IMR-90 (cell line): ENCODE data around the gene UPK2. TPM values are rescaled to one million over a fixed set of nuclear protein-coding genes. Genes with fewer than 3 reads are reported as not detected.
A peak's percentile ranks its signal among the peaks of the same experiment; 100 is the strongest.

Source experiments
- ATAC-seq: fragments of 200-7000 bp; cut with Tn5 transposase; 2 replicates; pipeline ENCODE4 v1.9.1; 2020; ENCODE audit warnings: low read depth, mild to moderate bottlenecking, moderate library complexity
- BruUV-seq: library from RNA; stranded (reverse); fragments of 400-500 nt; replicated peaks from 2 replicates; lab custom pipeline; 2021; lab: Mats Ljungman, UMichigan
- CTCF ChIA-PET: fragments of 300-600 bp; formaldehyde crosslinking; extraction: SDS; loops from one replicate; lab custom pipeline; 2021; ENCODE audit warnings: antibody characterized with exemption; lab: Yijun Ruan, JAX
- POLR2A ChIA-PET: fragments of 300-600 bp; sonication (Branson Sonifier 250); formaldehyde crosslinking; loops from one replicate; lab custom pipeline; 2022; ENCODE audit warnings: antibody characterized with exemption; ENCODE audit not compliant: unreplicated experiment; lab: Charles Lee
- DNase-seq: peaks from one replicate; pipeline ENCODE4 v3.0.0; 2013
- H2AFZ ChIP-seq: replicated peaks from 2 replicates; pipeline ENCODE3; 2013; ENCODE audit warnings: low read length, mild to moderate bottlenecking; ENCODE audit not compliant: poor library complexity
- H2AK5ac ChIP-seq: 2 replicates; pipeline ENCODE4 v1.6.1; 2013; ENCODE audit warnings: low read depth, low read length, inconsistent platforms
- H2AK9ac ChIP-seq: replicated peaks from 2 replicates; pipeline ENCODE3; 2013; ENCODE audit warnings: mild to moderate bottlenecking, low read depth, low read length, moderate library complexity; ENCODE audit not compliant: poor library complexity
- H2BK120ac ChIP-seq: 2 replicates; pipeline ENCODE4 v1.6.1; 2013; ENCODE audit warnings: low read depth, low read length, inconsistent platforms
- H2BK15ac ChIP-seq: 3 replicates; pipeline ENCODE4 v1.6.1; 2013; ENCODE audit warnings: low read depth, low read length, inconsistent platforms
- H2BK20ac ChIP-seq: 2 replicates; pipeline ENCODE4 v1.6.1; 2013; ENCODE audit warnings: low read depth, mild to moderate bottlenecking, inconsistent platforms, low read length, moderate library complexity
- H2BK5ac ChIP-seq: 2 replicates; pipeline ENCODE4 v1.6.1; 2013; ENCODE audit warnings: mild to moderate bottlenecking, low read depth, low read length, inconsistent platforms; ENCODE audit not compliant: poor library complexity, severe bottlenecking
- H3K14ac ChIP-seq: replicated peaks from 2 replicates; pipeline ENCODE4 v1.6.1; 2013; ENCODE audit warnings: low read depth, low read length, inconsistent platforms
- H3K18ac ChIP-seq: 2 replicates; pipeline ENCODE4 v1.6.1; 2013; ENCODE audit warnings: low read depth, low read length, control low read depth
- H3K23ac ChIP-seq: 2 replicates; pipeline ENCODE4 v1.6.1; 2013; ENCODE audit warnings: low read depth, low read length, inconsistent platforms
- H3K27ac ChIP-seq: 2 replicates; pipeline ENCODE4 v1.5.1; 2013; ENCODE audit warnings: mild to moderate bottlenecking, control low read depth, low read length; ENCODE audit not compliant: insufficient read depth
- H3K27me3 ChIP-seq: 2 replicates; pipeline ENCODE4 v1.6.1; 2013; ENCODE audit warnings: low read length; ENCODE audit not compliant: control insufficient read depth, insufficient read depth
- H3K36me3 ChIP-seq: 2 replicates; pipeline ENCODE4 v1.6.1; 2013; ENCODE audit warnings: low read length, mixed read lengths; ENCODE audit not compliant: control insufficient read depth, insufficient read depth
- H3K4ac ChIP-seq: 2 replicates; pipeline ENCODE4 v1.6.1; 2013; ENCODE audit warnings: low read depth, low read length, inconsistent platforms
- H3K4me1 ChIP-seq: 2 replicates; pipeline ENCODE4 v1.6.1; 2013; ENCODE audit warnings: low read length, mixed read lengths; ENCODE audit not compliant: control insufficient read depth, insufficient read depth
- H3K4me2 ChIP-seq: 2 replicates; pipeline ENCODE4 v1.6.1; 2013; ENCODE audit warnings: low read depth, mild to moderate bottlenecking, control low read depth, low read length, moderate library complexity
- H3K4me3 ChIP-seq: 2 replicates; pipeline ENCODE4 v1.5.1; 2013; ENCODE audit warnings: low read depth, mild to moderate bottlenecking, control low read depth, low read length, moderate library complexity; ENCODE audit not compliant: insufficient read depth
- H3K56ac ChIP-seq: 2 replicates; pipeline ENCODE4 v1.6.1; 2013; ENCODE audit warnings: low read length, inconsistent platforms; ENCODE audit not compliant: insufficient read depth; ENCODE audit errors: extremely low read depth
- H3K79me1 ChIP-seq, 2 experiments: 2 replicates each; pipeline ENCODE4 v1.6.1; 2013; ENCODE audit warnings: low read length in 2 of 2, inconsistent platforms in 1 of 2, low read depth in 1 of 2
- H3K9ac ChIP-seq: 2 replicates; pipeline ENCODE4 v1.6.1; 2013; ENCODE audit warnings: low read depth, low read length, control low read depth
- H3K9me1 ChIP-seq: 2 replicates; pipeline ENCODE4 v1.6.1; 2013; ENCODE audit warnings: low read length, inconsistent platforms; ENCODE audit not compliant: insufficient read depth
- H3K9me3 ChIP-seq: 2 replicates; pipeline ENCODE4 v1.6.1; 2013; ENCODE audit warnings: low read length; ENCODE audit not compliant: control insufficient read depth, insufficient read depth
- H4K20me1 ChIP-seq: 2 replicates; pipeline ENCODE4 v1.6.1; 2013; ENCODE audit warnings: low read length, inconsistent platforms; ENCODE audit not compliant: insufficient read depth
- H4K5ac ChIP-seq: 2 replicates; pipeline ENCODE4 v1.6.1; 2013; ENCODE audit warnings: mild to moderate bottlenecking, low read depth, low read length, control low read depth
- H4K8ac ChIP-seq, 2 experiments: 2 replicates each; pipeline ENCODE4 v1.6.1; 2013; ENCODE audit warnings: low read depth in 2 of 2, low read length in 2 of 2, control low read depth in 1 of 2, inconsistent platforms in 1 of 2
- H4K91ac ChIP-seq: 2 replicates; pipeline ENCODE4 v1.6.1; 2013; ENCODE audit warnings: low read depth, low read length, inconsistent platforms; ENCODE audit not compliant: insufficient read depth
- BHLHE40 ChIP-seq: fragments of 150-350 bp; IDR thresholded peaks from 2 replicates; pipeline ENCODE4 v1.6.1; 2016; ENCODE audit warnings: mild to moderate bottlenecking, low read depth, low read length
- CEBPB ChIP-seq: IDR thresholded peaks from 2 replicates; pipeline ENCODE4 v1.6.1; 2012; ENCODE audit warnings: low read depth, low read length, improper control_type of control experiment
- MAZ ChIP-seq: IDR thresholded peaks from 2 replicates; pipeline ENCODE4 v1.6.1; 2012; ENCODE audit warnings: low read depth, mild to moderate bottlenecking, low read length, improper control_type of control experiment, moderate library complexity, borderline replicate concordance
- MXI1 ChIP-seq: IDR thresholded peaks from 2 replicates; pipeline ENCODE4 v1.6.1; 2012; ENCODE audit warnings: low read depth, mild to moderate bottlenecking, low read length, moderate library complexity, borderline replicate concordance
- NFE2L2 ChIP-seq: fragments of 150-350 bp; IDR thresholded peaks from 2 replicates; pipeline ENCODE4 v1.6.1; 2016; ENCODE audit warnings: low read depth, mild to moderate bottlenecking, low read length
- RAD21 ChIP-seq: IDR thresholded peaks from 2 replicates; pipeline ENCODE4 v1.6.1; 2012; ENCODE audit warnings: low read length, improper control_type of control experiment
- SMC3 ChIP-seq: fragments of 150-350 bp; IDR thresholded peaks from 2 replicates; pipeline ENCODE4 v1.6.1; 2016; ENCODE audit warnings: low read depth, mild to moderate bottlenecking, antibody characterized with exemption, low read length, moderate library complexity
- WGBS, 2 experiments: methylation state at CpG; one replicate each; pipeline versions ENCODE4 v1.1.5 to v1.1.7; 2013; ENCODE audit warnings: missing lambda C conversion rate in 2 of 2; ENCODE audit not compliant: insufficient read length in 1 of 2; ENCODE audit errors: extremely low coverage in 2 of 2; 5-methylcytosine and 5-hydroxymethylcytosine counted together
- dilution Hi-C: fragments of 300-500 bp; cut with HindIII; formaldehyde crosslinking; loops from one replicate; pipeline ENCODE4 v1.14.3; 2018; ENCODE audit warnings: low sequenced_read_pairs; ENCODE audit not compliant: unreplicated experiment
- in situ Hi-C: fragments of 300-500 bp; cut with MboI; formaldehyde crosslinking; loops from 3 replicates; pipeline ENCODE4 v1.14.3; 2019; ENCODE audit warnings: low sequenced_read_pairs, inconsistent platforms, mixed read lengths
- intact Hi-C: fragments of 100-400 bp; cut with micrococcal nuclease; formaldehyde crosslinking; loops from 2 replicates; pipeline ENCODE4 v1.10.0; 2022
- polyA plus RNA-seq, 3 experiments: library from polyadenylated mRNA; depleted of rRNA; stranded (reverse); fragments of >200 nt; gene quantifications; 2 replicates each; pipeline ENCODE4 v1.2.3, GENCODE V29; 2012; ENCODE audit warnings: low replicate concordance in 1 of 3
- total RNA-seq: library from RNA; depleted of rRNA; stranded (reverse); fragments of >200 nt; gene quantifications from 2 replicates; pipeline ENCODE4 v1.2.3, GENCODE V29; 2012
- TF ChIP-seq, protein P1 (sequence below): conservative IDR thresholded peaks from 2 replicates; pipeline ENCODE4 v1.5.1; 2012; ENCODE audit warnings: mild to moderate bottlenecking, low read depth, low read length, improper control_type of control experiment

Gene UPK2
- total and polyA plus RNA-seq, 2 of the 4 experiments (the other 2 are of a cell fraction), result 0.26 TPM; not detected in 1

DNA sequence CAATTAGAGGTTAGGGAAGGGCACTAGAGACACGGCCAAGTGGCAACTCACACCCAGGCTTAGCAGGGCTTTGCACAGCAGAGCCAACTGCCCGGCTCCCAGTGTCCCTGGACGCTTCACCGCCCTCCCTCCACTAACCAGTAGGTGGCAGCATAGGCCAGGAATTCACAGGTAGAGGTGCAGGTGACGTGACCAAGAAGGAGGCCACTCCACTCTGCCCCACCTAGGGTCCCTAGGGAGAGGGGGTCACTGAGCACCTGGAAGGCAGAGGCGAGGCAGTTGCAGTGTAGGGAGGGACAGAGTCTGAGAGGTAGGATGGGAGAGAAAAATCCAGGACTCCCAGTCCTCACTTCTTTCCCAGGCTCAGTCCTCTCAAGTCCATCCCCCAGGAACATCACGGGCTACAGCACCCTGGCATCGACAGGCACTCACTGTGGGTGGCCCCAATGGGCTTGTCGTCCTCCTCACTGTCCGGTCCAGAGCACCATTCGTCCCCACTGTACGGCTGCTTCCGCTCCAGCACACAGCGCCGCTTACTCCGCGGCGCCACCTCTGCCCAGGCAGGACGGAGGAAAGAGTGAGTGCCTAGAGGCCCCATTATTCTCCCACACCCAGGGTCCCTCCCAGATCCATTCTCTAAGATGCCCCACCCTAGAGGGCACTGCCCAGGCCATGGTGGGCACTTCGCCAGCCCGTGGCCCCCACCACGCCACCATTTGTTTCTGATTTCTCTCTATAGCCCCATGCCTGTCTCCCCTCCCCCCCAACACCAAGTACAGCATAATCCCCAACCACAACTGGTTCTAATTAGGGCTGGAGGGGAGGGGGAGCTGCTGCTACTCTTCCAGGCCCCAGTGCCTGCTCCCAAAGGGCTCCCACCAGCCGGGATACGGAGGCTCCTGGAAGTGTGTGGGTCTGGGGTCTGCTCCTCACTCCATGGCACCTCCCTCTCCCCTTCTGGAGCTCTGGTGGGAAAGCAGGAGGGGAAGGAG, 48.8 kb upstream of the UPK2 start:
- Histone ChIP-seq H4K8ac (peak overlapping the region in 1 of 2 experiments; percentile 28; a peak in 1 of 4 replicates), H3K36me3 (peaks cover 39% of the 10 kb centered on the region), H3K56ac (no peak overlapping the region), H3K27ac (peak overlapping the region; percentile 10; the same call in 1 of the 2 replicates), H2AK5ac (peak overlapping the region; percentile 76; the same call in 1 of the 2 replicates), H3K9ac (no peak overlapping the region), H3K79me1 (peaks cover 20 to 72% of the 10 kb centered on the region in 2 experiments; a peak in 3 of 4 replicates), H3K4me1 (peaks cover 31% of the 10 kb centered on the region), H2AFZ (peak overlapping the region; percentile 25), H3K14ac (no peak overlapping the region), H3K27me3 (no peaks in the 10 kb centered on the region), H2BK20ac (no peak overlapping the region), H2AK9ac (peak overlapping the region; percentile 77), H3K18ac (no peak overlapping the region), H3K4me2 (no peak overlapping the region), H3K4ac (peak overlapping the region; percentile 21), H3K4me3 (no peak overlapping the region), H4K91ac (no peak overlapping the region; the same call in 1 of the 2 replicates), H2BK15ac (0 out of 3 replicates have a peak overlapping the region, but pooled peaks have one; percentile 19), H2BK5ac (peak overlapping the region; percentile 17), H4K20me1 (peaks cover 51% of the 10 kb centered on the region), H4K5ac (no peak overlapping the region), H3K23ac (no peak overlapping the region), H3K9me1 (0 out of 2 replicates have a peak, but pooled peaks cover 4% of the 10 kb centered on the region), H3K9me3 (no peaks in the 10 kb centered on the region), H2BK120ac (no peak overlapping the region)
- TF ChIP-seq NFE2L2 (no peak), CEBPB (no peak), SMC3 (peak; percentile 93), BHLHE40 (no peak), MXI1 (0 out of 2 replicates have a peak, but pooled peaks have one; percentile 15), MAZ (peak; percentile 32; the same call in 1 of the 2 replicates), RAD21 (peak; percentile 97)
- TF ChIP-seq, protein P1, sequence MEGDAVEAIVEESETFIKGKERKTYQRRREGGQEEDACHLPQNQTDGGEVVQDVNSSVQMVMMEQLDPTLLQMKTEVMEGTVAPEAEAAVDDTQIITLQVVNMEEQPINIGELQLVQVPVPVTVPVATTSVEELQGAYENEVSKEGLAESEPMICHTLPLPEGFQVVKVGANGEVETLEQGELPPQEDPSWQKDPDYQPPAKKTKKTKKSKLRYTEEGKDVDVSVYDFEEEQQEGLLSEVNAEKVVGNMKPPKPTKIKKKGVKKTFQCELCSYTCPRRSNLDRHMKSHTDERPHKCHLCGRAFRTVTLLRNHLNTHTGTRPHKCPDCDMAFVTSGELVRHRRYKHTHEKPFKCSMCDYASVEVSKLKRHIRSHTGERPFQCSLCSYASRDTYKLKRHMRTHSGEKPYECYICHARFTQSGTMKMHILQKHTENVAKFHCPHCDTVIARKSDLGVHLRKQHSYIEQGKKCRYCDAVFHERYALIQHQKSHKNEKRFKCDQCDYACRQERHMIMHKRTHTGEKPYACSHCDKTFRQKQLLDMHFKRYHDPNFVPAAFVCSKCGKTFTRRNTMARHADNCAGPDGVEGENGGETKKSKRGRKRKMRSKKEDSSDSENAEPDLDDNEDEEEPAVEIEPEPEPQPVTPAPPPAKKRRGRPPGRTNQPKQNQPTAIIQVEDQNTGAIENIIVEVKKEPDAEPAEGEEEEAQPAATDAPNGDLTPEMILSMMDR, result peak; percentile 86
- ChIA-PET CTCF (interaction anchor here (0.9 to 1.5 kb wide), 3 partner anchors 23 to 218 kb away, joined by 3 to 4 read pairs (median 3); partner anchors contain the start of gene DDX6), POLR2A (no interaction called here)
- intact Hi-C loops, result loop anchor here (1.0 to 5.0 kb wide), 2 partner anchors 21 to 115 kb away; partner anchors contain the start of gene DDX6
- in situ Hi-C loops, result no loop called here
- ATAC-seq (peak; percentile 5; the same call in 1 of the 2 replicates), DNase-seq (peak; percentile 62)
- no TSS peak for BruUV-seq
- 52% methylated on average over 9 of the region's 24 CpGs; no CpG with 5 or more reads in 1 of the 2 experiments for WGBS, 2 experiments
- dilution Hi-C loops, result no loop called here
